Coronary artery (tissue), 2 donors: ENCODE data around the gene OPCML.

Source experiments
- DNase-seq: peaks from one replicate; pipeline ENCODE4 v3.0.0-alpha.2; 2017; ENCODE audit warnings: low spot score
- H3K27ac ChIP-seq, 2 donors: fragments of 200-600 bp; sonication (generic); one replicate each; pipeline ENCODE4 v1.5.1; 2016 to 2019
- H3K4me3 ChIP-seq: fragments of 200-600 bp; sonication (generic); 2 replicates; pipeline ENCODE4 v1.5.1; 2016; ENCODE audit warnings: mild to moderate bottlenecking, moderate library complexity
- TF ChIP-seq, protein P1 (sequence below): fragments of 200-600 bp; sonication (generic); IDR thresholded peaks from one replicate; pipeline ENCODE4 v1.5.1; 2019; ENCODE audit warnings: antibody characterized with exemption

OPCML gene

GRCh38 chr11:132712466-132712865, 819.8 kb downstream of the OPCML start:
- DNase-seq, result no peak
- no peak overlapping the region for H3K4me3 ChIP-seq
- TF ChIP-seq, protein P1, sequence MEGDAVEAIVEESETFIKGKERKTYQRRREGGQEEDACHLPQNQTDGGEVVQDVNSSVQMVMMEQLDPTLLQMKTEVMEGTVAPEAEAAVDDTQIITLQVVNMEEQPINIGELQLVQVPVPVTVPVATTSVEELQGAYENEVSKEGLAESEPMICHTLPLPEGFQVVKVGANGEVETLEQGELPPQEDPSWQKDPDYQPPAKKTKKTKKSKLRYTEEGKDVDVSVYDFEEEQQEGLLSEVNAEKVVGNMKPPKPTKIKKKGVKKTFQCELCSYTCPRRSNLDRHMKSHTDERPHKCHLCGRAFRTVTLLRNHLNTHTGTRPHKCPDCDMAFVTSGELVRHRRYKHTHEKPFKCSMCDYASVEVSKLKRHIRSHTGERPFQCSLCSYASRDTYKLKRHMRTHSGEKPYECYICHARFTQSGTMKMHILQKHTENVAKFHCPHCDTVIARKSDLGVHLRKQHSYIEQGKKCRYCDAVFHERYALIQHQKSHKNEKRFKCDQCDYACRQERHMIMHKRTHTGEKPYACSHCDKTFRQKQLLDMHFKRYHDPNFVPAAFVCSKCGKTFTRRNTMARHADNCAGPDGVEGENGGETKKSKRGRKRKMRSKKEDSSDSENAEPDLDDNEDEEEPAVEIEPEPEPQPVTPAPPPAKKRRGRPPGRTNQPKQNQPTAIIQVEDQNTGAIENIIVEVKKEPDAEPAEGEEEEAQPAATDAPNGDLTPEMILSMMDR, result no peak
- no peak overlapping the region for H3K27ac ChIP-seq

DNA sequence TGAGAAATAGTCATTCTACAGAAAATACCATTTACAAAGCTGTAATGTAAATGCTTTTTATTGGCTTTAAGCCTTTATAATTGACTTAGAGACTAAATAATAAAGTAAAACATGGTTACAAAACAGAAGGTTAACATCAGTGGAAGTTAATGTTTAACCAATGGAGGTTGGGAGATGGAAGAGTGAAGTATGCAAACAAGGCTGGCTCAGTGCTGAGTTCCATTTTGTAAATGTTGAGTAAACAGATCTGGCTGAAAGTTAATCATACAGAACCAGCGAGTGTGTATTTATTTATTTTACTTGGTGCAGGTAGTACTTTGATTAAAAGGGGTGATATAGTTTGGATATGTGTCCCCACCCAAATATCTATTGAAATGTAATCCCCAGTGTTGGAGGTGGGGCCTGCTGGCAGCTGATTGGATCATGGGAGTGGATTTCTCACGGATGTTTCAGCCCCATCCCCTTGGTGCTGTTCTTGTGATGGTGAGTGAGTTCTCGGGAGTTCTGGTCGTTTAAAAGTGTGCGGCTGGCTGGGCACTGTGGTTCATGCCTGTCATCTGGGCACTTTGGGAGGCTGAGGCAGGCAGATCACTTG, 827.4 kb downstream of the OPCML start:
- no peak overlapping the region for H3K4me3 ChIP-seq
- DNase-seq, result no peak
- TF ChIP-seq, protein P1, result no peak
- H3K27ac ChIP-seq, result no peak overlapping the region

DNA sequence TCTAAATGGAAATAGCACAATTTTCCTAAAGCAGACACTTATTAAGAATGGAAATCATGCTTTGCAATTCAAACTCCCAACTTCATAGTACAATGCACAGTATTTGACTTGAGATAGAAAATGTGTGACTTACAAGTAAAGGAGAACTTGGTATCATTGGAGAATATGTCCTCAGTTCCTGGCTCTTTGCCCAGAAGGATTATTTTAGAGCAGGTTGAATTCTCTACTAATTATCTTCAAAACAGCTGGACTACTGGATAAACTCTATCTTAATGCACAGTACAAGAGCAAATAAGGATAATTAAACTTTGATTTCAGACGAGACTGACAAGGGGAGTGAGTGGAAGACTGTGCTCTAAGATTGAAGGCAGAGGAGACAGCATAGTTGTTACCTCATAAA, 839.4 kb downstream of the OPCML start:
- DNase-seq, result no peak
- TF ChIP-seq, protein P1, result no peak
- Histone ChIP-seq H3K4me3 (no peak overlapping the region), H3K27ac (no peak overlapping the region)

GRCh38 chr11:132691848-132692550, 840.3 kb downstream of the OPCML start:
- DNase-seq, result no peak
- TF ChIP-seq, protein P1, result no peak
- H3K27ac ChIP-seq, result no peak overlapping the region
- H3K4me3 ChIP-seq, result no peak overlapping the region

GRCh38 chr11:132686886-132687285, 845.4 kb downstream of the OPCML start:
- Histone ChIP-seq H3K27ac (no peak overlapping the region), H3K4me3 (no peak overlapping the region)
- TF ChIP-seq, protein P1, result no peak
- DNase-seq, result no peak

- TF ChIP-seq, protein P1, result no peak
- DNase-seq, result no peak
Observed at GRCh38 chr11:132685174-132685611, 847.1 kb downstream of the OPCML start.

DNA sequence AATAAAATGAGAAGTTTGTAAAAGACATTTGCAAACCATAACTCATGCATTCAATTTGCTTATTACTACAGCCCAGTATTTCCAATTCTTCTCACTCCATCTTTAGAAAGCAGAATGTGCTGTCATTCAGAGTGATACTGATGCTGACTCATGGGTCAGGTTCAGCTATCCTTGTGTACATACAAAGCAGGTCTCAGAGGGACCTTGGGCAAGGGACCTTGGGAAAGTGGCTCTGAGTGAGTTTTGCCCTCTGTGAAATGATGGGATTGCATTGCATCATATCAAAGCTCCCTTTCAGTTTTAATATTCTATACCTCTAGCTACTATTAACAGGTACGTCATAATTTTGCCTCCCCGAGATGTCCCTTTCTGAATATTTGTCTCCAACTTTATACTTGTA, 848.7 kb downstream of the OPCML start:
- H3K4me3 ChIP-seq, result no peak overlapping the region
- DNase-seq, result no peak
- TF ChIP-seq, protein P1, result no peak

More at GRCh38 chr11:132685174-132685611, 847.1 kb downstream of the OPCML start:
- no peak overlapping the region for H3K27ac ChIP-seq
- no peak overlapping the region for H3K4me3 ChIP-seq

More for the DNA sequence above, 848.7 kb downstream of the OPCML start:
- H3K27ac ChIP-seq, result no peak overlapping the region
